Activated gamma-delta T cell (primary cell): Measurements from ENCODE around the gene RAB8B.
A peak's percentile ranks its signal among the peaks of the same experiment; 100 is the strongest.

Experiments used
- DNase-seq: peaks from one replicate; lab custom pipeline; 2025; lab: John Stamatoyannopoulos, UW

RAB8B gene

GRCh38 chr15:63276342-63277037, 87.1 kb downstream of the RAB8B start:
- DNase-seq, result no peak

GRCh38 chr15:63277038-63277892, 87.9 kb downstream of the RAB8B start, which contains the start of gene APH1B:
Gene APH1B (plus strand): TSS chr15:63277605. CDS start chr15:63277624, 19 bp downstream.
- DNase-seq, result peak; percentile 79

GRCh38 chr15:63277893-63278456, 88.6 kb downstream of the RAB8B start:
- no peak for DNase-seq

- DNase-seq, result no peak
These were observed 93.7 kb downstream of the RAB8B start for GRCh38 chr15:63283126-63283525.

GRCh38 chr15:63284335-63284734, 94.9 kb downstream of the RAB8B start:
- no peak for DNase-seq

GRCh38 chr15:63287109-63287508, 97.7 kb downstream of the RAB8B start:
- no peak for DNase-seq

GRCh38 chr15:63288342-63288741, 98.9 kb downstream of the RAB8B start:
- DNase-seq, result no peak

- DNase-seq, result no peak
These were observed 99.5 kb downstream of the RAB8B start for GRCh38 chr15:63288778-63289378.

GRCh38 chr15:63291507-63291906, 102.1 kb downstream of the RAB8B start:
- no peak for DNase-seq

GRCh38 chr15:63292241-63292640, 102.8 kb downstream of the RAB8B start:
- no peak for DNase-seq

GRCh38 chr15:63292771-63293170, 103.4 kb downstream of the RAB8B start:
- DNase-seq, result no peak

GRCh38 chr15:63294359-63294758, 105.0 kb downstream of the RAB8B start:
- DNase-seq, result no peak

GRCh38 chr15:63295341-63295740, 105.9 kb downstream of the RAB8B start:
- no peak for DNase-seq

- no peak for DNase-seq
These were observed 106.8 kb downstream of the RAB8B start for GRCh38 chr15:63296195-63296594.

GRCh38 chr15:63299943-63300575, 110.7 kb downstream of the RAB8B start:
- no peak for DNase-seq

GRCh38 chr15:63301088-63301487, 111.7 kb downstream of the RAB8B start:
- DNase-seq, result no peak

GRCh38 chr15:63305260-63305659, 115.9 kb downstream of the RAB8B start:
- no peak for DNase-seq

GRCh38 chr15:63306492-63307073, 117.2 kb downstream of the RAB8B start:
- no peak for DNase-seq

GRCh38 chr15:63308491-63308890, 119.1 kb downstream of the RAB8B start:
- no peak for DNase-seq

GRCh38 chr15:63308947-63309346, 119.5 kb downstream of the RAB8B start:
- no peak for DNase-seq

- DNase-seq, result no peak
These were observed 121.2 kb downstream of the RAB8B start for GRCh38 chr15:63310646-63311045.

- DNase-seq, result no peak
These were observed 122.9 kb downstream of the RAB8B start for GRCh38 chr15:63312286-63312685.
